ENCODE measurements around the gene PML.

DNA sequence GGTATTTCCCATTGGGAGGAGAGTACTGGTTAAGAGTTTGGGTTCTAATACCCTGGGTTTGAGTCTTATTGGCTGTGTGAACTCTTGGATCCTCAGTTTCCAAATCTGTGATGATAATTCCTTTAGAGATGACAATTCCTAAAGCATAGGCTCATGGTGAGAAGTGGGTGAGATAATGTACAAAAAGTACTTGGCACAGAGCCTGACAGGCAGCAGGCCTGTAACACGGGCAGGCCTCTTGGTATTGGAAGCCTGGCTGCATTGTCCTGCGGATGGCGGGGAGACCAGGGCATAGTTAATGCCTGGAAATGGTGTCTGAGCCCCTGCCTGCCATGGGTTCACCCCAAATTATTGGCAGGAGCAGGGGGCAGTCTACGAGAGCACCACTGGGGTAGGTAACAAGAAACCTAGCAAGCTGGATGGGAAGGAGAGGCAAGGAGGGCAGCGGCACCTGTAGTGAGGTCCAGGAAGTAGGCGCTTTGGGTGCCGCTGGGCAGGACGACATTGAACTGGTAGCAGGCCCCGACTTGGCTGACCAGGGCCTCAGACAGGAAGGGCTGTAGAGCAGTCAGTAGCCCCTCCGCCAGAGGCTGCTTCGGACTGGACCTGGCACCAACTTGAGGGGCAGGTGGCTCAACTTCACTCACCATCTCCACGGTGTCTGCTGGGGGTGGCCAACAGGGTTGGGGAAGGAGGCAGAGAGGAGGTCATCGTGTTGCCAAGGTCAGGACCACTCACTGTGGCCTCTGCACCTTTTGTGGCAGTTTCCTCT is 10.1 kb upstream of the PML start:
- TF ChIP-seq CTCF (IDR thresholded peaks at IDR 0.05 in 8 of 11, conservative IDR thresholded peaks at IDR 0.05 in 3 of 11) (no peak), POLR2A (IDR thresholded peaks at IDR 0.05) (no peak)
